HL-60/S4 (cell line): Measurements from ENCODE around the gene SEMA6C.
"Not testable (repeated sequence)": the region's sequence is repeated elsewhere in the genome, so short reads cannot be mapped to it uniquely, and the experiment has no call there.

Experiments used
- in situ Hi-C: fragments of 300-500 bp; cut with MboI; formaldehyde crosslinking; loops from 2 replicates; pipeline ENCODE4 v1.14.3; 2022; ENCODE audit warnings: low sequenced_read_pairs

The SEMA6C gene

DNA sequence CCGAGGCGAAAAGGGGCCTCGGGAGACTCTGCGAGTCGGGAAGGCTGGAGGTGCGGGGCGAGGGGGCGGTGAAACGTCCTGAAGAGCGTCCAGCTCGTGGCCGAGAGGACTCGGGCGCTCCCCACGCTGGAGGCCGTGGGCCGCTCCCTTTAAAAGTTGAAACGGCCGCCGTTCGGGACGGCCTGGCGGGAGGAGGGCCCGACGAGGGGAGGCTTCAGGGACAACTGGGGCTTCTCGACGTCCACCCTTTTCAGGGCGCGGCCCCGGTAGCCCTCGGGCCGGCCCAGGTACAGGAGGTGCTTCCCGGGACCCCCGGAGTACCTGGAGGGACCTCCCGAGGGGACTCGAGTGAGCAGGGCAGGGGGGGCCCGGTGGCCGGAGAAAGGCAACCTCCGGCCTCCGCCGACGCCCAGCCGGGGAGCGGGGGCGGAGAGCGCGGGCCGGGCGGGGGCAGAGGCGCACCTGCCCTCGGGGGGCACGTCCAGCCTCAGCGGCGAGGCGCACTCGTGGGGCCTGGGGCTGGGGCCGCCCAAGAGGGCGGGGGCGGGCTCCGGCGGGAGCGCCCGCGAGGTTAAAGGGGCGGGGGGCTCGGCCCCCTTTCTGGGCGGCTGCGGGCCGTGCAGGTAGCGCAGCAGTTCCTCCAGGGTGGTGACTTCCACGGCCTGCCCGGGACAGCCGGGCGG, 14.0 kb downstream of the SEMA6C start:
- in situ Hi-C loops, result no loop called here

DNA sequence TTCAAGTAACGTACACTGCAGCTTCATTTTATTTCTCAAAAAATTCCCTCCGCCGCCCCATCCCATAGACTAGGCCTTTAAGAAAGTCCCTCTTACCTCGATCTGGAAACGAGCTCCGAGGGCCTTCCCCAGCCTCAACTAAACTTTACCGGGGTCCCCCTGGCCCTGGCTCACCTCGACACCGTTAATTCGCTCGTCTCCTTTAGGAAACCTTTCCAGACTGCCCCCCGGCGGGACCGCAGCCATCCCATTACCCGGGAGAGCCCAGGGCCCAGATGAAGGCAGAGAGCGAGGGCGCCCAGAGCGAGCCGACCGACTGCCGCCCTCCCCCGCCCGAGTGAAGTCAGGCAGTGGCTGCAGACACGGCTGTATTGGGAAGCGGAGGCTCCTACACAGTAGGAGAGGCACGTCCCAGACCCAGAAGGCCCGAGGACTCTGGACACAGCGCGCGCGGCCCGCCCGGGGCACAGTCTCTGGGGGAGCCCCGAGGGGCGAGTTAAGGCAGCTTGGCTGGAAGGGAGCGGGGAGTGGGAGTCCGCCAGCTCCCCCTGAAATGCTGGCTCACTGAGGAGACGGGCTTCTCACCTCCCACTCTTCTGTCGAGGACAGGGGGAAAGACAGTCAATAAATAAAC, 14.6 kb downstream of the SEMA6C start:
- in situ Hi-C loops, result no loop called here

DNA sequence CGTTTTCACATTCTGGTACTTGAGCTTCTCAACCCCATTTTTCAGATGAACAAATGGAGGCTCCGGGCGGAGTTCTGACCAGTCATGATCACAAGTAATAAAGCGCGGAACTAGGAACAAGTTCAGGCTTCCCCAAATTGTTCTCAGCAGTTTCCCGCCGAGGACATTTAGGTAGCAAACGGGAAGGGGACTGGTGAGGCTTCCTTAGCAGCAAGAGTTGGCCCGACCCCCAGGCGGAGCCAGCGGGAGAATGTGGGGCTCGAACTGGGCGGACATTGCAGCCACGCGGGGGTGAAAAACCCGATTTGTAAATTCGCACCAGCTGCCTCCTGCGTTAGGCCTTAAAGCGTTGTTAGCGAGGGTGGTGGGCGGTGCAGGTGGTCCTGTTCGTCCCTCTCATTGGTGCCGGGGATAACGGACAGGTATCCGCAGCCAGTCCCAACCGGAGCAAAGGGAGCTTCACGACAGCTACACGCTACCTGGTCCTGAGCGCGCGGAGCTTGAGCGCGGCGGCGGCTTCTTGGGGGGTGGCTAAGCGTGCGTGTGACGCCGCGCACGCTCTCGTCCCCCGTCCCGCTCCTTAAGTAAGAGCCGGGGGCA, 15.3 kb downstream of the SEMA6C start:
- in situ Hi-C loops, result no loop called here

GRCh38 chr1:151128800-151129199, 17.6 kb downstream of the SEMA6C start:
- in situ Hi-C loops, result no loop called here

DNA sequence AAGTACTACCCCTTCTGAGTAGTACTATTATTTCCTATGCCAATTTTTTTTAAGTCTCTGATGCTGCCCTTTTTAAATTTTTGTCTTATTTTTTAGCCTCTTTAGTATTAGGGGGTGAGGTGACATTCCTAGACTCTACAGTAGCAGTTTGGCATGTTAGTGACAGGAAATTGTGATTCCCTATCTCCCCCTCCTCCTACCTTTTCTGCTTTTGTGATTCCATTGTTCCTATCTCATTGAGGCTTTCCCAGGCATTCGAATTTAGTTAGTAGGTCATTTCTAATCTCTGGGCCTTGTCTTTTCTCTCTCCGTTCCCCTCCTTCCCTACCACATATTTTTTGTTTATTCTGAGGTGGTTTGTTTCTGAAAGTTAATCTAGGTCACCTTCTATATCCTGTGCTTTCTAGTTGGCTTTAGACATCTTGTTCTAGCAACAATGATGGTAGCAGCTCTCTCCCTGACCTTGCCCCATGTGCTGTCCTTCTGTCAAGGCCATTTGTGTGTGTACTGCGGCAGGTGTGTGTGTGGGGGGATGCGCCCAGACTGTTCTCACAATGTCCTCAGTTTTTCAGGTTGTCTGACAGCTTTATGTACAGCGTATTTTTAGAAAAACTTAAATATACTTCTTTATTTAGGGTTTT, 21.5 kb downstream of the SEMA6C start:
- in situ Hi-C loops, result no loop called here

GRCh38 chr1:151113877-151114276, 32.6 kb downstream of the SEMA6C start:
- in situ Hi-C loops, result no loop called here

GRCh38 chr1:151108331-151108730, 38.1 kb downstream of the SEMA6C start:
- in situ Hi-C loops, result no loop called here

GRCh38 chr1:151106894-151107293, 39.5 kb downstream of the SEMA6C start:
- in situ Hi-C loops, result no loop called here

DNA sequence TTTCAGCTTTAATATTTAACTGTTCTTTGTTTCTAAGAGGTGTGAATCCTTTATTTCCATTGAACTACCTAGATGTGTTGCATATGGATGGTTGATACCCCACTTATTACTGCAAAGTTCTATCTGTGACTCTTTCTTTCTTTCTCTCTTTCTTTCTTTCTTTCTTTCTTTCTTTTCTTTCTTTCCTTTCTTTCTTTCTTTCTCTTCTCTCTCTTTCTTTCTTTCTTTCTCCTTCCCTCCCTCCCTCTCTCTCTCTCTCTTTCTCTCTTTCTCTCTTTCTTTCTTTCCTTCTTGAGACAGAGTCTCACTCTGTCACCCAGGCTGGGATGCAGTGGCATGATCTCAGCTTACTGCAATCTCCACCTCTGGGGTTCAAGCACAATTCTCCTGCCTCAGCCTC, 41.8 kb downstream of the SEMA6C start:
- in situ Hi-C loops, result no loop called here

GRCh38 chr1:151098126-151098525, 48.3 kb downstream of the SEMA6C start:
- in situ Hi-C loops, result no loop called here

DNA sequence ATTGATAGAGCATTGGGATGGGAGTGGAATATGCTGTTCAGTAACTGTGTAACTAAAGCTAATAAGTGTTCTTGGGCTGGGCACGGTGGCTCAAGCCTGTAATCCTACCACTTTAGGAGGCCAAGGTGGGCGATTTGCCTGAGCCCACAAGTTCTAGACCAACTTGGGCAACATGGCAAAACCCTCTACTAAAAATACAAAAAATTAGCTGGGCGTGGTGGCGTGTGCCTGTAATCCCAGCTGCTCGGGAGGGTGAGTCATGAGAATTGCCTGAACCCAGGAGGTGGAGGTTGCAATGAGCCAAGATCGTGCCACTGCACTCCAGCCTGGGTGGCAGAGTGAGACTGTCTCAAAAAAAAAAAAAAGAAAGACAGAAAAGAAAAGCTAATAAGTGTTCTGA, 49.0 kb downstream of the SEMA6C start:
- in situ Hi-C loops, result not testable (repeated sequence)

GRCh38 chr1:151085953-151086559, 60.4 kb downstream of the SEMA6C start:
- in situ Hi-C loops, result no loop called here
